Measurements from ENCODE around the gene GDPD1. TPM values are rescaled to one million over a fixed set of nuclear protein-coding genes. Genes with fewer than 3 reads are reported as not detected.

GDPD1 gene
- polyA plus RNA-seq, 3 donors: 0.50 to 1.6 (median 1.6) TPM

DNA sequence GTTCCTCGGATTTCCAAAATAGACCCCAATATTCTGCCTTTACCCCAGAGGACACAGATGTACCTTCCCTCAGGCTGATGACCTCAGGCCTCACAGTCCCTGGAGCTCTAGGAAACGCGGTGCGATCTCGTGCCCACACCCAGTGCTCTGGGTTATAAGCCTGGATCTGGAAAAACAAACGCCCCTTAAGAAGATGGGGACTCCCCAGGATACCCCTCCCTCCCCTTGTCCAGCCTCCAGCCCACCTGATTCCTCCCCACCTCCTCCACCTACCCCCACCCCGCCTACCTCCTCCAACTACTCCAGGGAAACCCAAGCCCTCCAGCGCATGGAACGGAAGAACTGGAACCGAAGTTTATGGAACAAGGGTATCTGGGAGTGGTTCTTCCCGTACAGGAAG, 45.6 kb upstream of the GDPD1 start:
- WGBS (ENCODE audit: insufficient coverage): 100% methylated on average over 6 of the region's 11 CpGs
- no peak overlapping the region for H3K4me3 ChIP-seq (replicated peaks in 1 of 3; ENCODE audit: low read depth in 2 of 3, low read length in 3 of 3)
- no peak for TF ChIP-seq CTCF (IDR thresholded peaks at IDR 0.05)
- Mint-ChIP-seq H3K27me3 (ENCODE audit: low read depth in 3 of 3) (no peaks in the 10 kb centered on the region), H3K4me1 (no peaks in the 10 kb centered on the region), H3K9me3 (peaks cover 0 to 3% (median 2%) of the 10 kb centered on the region in 7 donors), H3K4me3 (no peak overlapping the region), H3K36me3 (peaks cover 56 to 80% of the 10 kb centered on the region in 2 donors), H3K27ac (peak overlapping the region in 2 of 7 donors; percentile 50 to 63)
- H2AFZ ChIP-seq (ENCODE audit: insufficient read depth, low read depth, low read length, poor library complexity, severe bottlenecking): no peak overlapping the region
- no peaks in the 10 kb centered on the region for H3K27me3 ChIP-seq (ENCODE audit: control insufficient read depth in 2 of 2, insufficient read depth in 2 of 2, low read length in 2 of 2)
- no peak for DNase-seq
- H4K20me1 ChIP-seq (ENCODE audit: insufficient read depth, low read length): no peaks in the 10 kb centered on the region
- peaks cover 0 to 6% of the 10 kb centered on the region in 2 donors for H3K9me3 ChIP-seq (replicated peaks in 1 of 2; ENCODE audit: control insufficient read depth in 1 of 2, insufficient read depth in 1 of 2, low read length in 2 of 2)
- H3K36me3 ChIP-seq (replicated peaks in 1 of 2; ENCODE audit: control insufficient read depth in 1 of 2, insufficient read depth in 2 of 2, low read length in 2 of 2): peaks cover 37 to 56% of the 10 kb centered on the region in 2 donors
- H3K27ac ChIP-seq (ENCODE audit: low read depth in 1 of 2, low read length in 2 of 2): no peak overlapping the region
- intact Hi-C loops (cut with micrococcal nuclease): no loop called here
- H3K79me2 ChIP-seq (ENCODE audit: insufficient read depth, low read length): peaks cover 56% of the 10 kb centered on the region
- H3K4me2 ChIP-seq (replicated peaks; ENCODE audit: extremely low read depth, low read length, poor library complexity, severe bottlenecking): no peak overlapping the region
- no peaks in the 10 kb centered on the region for H3K4me1 ChIP-seq (ENCODE audit: control insufficient read depth in 1 of 2, insufficient read depth in 2 of 2, low read length in 2 of 2)
- no peak overlapping the region for H3K9ac ChIP-seq (ENCODE audit: insufficient read depth, low read length, poor library complexity, severe bottlenecking)

- H4K20me1 ChIP-seq (ENCODE audit: insufficient read depth, low read length): no peaks in the 10 kb centered on the region
- Mint-ChIP-seq H3K27me3 (ENCODE audit: low read depth in 3 of 3) (no peaks in the 10 kb centered on the region), H3K27ac (peak overlapping the region in 2 of 7 donors; percentile 5 to 63), H3K36me3 (peaks cover 56 to 80% of the 10 kb centered on the region in 2 donors), H3K9me3 (peaks cover 0 to 4% (median 2%) of the 10 kb centered on the region in 7 donors), H3K4me1 (no peaks in the 10 kb centered on the region), H3K4me3 (no peak overlapping the region)
- no peaks in the 10 kb centered on the region for H3K4me1 ChIP-seq (ENCODE audit: control insufficient read depth in 1 of 2, insufficient read depth in 2 of 2, low read length in 2 of 2)
- TF ChIP-seq CTCF (IDR thresholded peaks at IDR 0.05): no peak
- no peak overlapping the region for H3K9ac ChIP-seq (ENCODE audit: insufficient read depth, low read length, poor library complexity, severe bottlenecking)
- 98% methylated on average over 7 of the region's 7 CpGs for WGBS (ENCODE audit: insufficient coverage)
- peaks cover 33 to 52% of the 10 kb centered on the region in 2 donors for H3K36me3 ChIP-seq (replicated peaks in 1 of 2; ENCODE audit: control insufficient read depth in 1 of 2, insufficient read depth in 2 of 2, low read length in 2 of 2)
- no peak overlapping the region for H3K4me3 ChIP-seq (replicated peaks in 1 of 3; ENCODE audit: low read depth in 2 of 3, low read length in 3 of 3)
- intact Hi-C loops (cut with micrococcal nuclease): no loop called here
- no peak overlapping the region for H2AFZ ChIP-seq (ENCODE audit: insufficient read depth, low read depth, low read length, poor library complexity, severe bottlenecking)
- no peak overlapping the region for H3K4me2 ChIP-seq (replicated peaks; ENCODE audit: extremely low read depth, low read length, poor library complexity, severe bottlenecking)
- peaks cover 0 to 6% of the 10 kb centered on the region in 2 donors for H3K9me3 ChIP-seq (replicated peaks in 1 of 2; ENCODE audit: control insufficient read depth in 1 of 2, insufficient read depth in 1 of 2, low read length in 2 of 2)
- DNase-seq: no peak
- H3K27ac ChIP-seq (ENCODE audit: low read depth in 1 of 2, low read length in 2 of 2): no peak overlapping the region
- H3K79me2 ChIP-seq (ENCODE audit: insufficient read depth, low read length): peaks cover 56% of the 10 kb centered on the region
- no peaks in the 10 kb centered on the region for H3K27me3 ChIP-seq (ENCODE audit: control insufficient read depth in 2 of 2, insufficient read depth in 2 of 2, low read length in 2 of 2)
These were observed 45.2 kb upstream of the GDPD1 start for GRCh38 chr17:59175076-59175475.

Data from CD14-positive monocyte (primary cell).